A549 treated with AZD2906 at 1 μM for 4 hours (cell line): Measurements from ENCODE around the gene COMT. TPM values are rescaled to one million over a fixed set of nuclear protein-coding genes. Genes with fewer than 3 reads are reported as not detected.

Experiments used
- total RNA-seq: library from RNA; stranded (reverse); fragments of 200-300 nt; extraction: Qiagen RNA extraction; gene quantifications from 5 replicates; pipeline ENCODE4 v1.2.3, GENCODE V29; 2022

The COMT gene
- 126 to 165 TPM (median 163 TPM) in 5 replicates for total RNA-seq

DNA sequence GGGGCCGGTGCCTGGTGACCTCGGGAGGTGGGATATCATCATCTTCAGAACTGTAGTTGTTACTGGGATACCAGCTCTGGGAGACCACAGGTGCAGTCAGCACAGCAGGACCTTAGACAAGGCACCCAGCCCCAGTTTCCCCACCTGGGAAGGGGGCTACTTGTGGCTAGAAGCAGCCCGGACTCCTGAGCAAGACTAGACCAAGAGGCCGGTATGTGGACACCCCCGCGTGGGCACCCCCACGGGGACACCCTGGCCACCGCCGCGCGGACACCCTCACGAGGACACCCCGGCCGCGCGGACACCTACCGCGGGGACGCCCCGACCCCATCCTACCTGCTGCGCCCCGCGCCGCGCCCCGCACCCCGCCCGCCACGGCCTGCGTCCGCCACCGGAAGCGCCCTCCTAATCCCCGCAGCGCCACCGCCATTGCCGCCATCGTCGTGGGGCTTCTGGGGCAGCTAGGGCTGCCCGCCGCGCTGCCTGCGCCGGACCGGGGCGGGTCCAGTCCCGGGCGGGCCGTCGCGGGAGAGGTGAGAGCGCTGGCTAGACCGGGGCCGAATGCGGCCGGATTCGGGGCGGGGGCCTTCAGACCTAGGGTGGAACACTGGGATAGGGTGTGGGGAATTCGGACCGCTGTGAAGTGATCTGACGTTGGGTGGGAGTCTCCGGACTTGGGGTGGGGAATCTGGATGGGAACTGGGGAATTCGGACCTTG, at the start of gene COMT, which contains the start of gene TXNRD2:
TSS of gene COMT (plus strand) at position 408 of the 718 bp plus-strand sequence. CDS start 20,755 bp downstream, outside the sequence.
TSS of gene TXNRD2 (minus strand) at position 454 of the 718 bp plus-strand sequence. CDS start at position 439, 15 bp downstream.

GRCh38 chr22:20016734-20017621, 75.4 kb downstream of the COMT start, which contains the start of gene ARVCF:
Gene ARVCF, minus strand, starts transcription at chr22:20016823. Its CDS starts 26,029 bp downstream, at chr22:19990794.

Other genes starting within 250 kb of the COMT start
- 7.4 to 11.5 TPM (median 10.3 TPM) in 5 replicates for gene SEPTIN5, start 227.3 kb upstream of the COMT start, total RNA-seq
- gene GP1BB, start 218.2 kb upstream of the COMT start, total RNA-seq: 0.75 to 2.7 TPM (median 2.1 TPM) in 5 replicates
- 2.6 to 4.9 TPM (median 4.4 TPM) in 5 replicates for gene TBX1, start 181.0 kb upstream of the COMT start, total RNA-seq
- 14.5 to 19.7 TPM (median 18.7 TPM) in 5 replicates for gene GNB1L, start 86.9 kb upstream of the COMT start, total RNA-seq
- gene RTL10, start 86.9 kb upstream of the COMT start, total RNA-seq: 6.9 to 11.3 TPM (median 8.6 TPM) in 5 replicates
- 32.4 to 45.1 TPM (median 38.1 TPM) in 5 replicates for gene TXNRD2, start within 50 bp of the COMT start, total RNA-seq
- gene ARVCF, start 75.1 kb downstream of the COMT start, total RNA-seq: 2.0 to 3.1 TPM (median 2.6 TPM) in 5 replicates
- gene TANGO2, start 79.3 kb downstream of the COMT start, total RNA-seq: 12.5 to 13.6 TPM (median 12.9 TPM) in 5 replicates
- 17.8 to 22.1 TPM (median 19.6 TPM) in 5 replicates for gene DGCR8, start 138.5 kb downstream of the COMT start, total RNA-seq
- 237 to 298 TPM (median 288 TPM) in 5 replicates for gene RANBP1, start 174.3 kb downstream of the COMT start, total RNA-seq
- gene TRMT2A, start 175.5 kb downstream of the COMT start, total RNA-seq: 18.6 to 29.0 TPM (median 23.4 TPM) in 5 replicates
- gene ZDHHC8, start 190.0 kb downstream of the COMT start, total RNA-seq: 22.4 to 43.4 TPM (median 34.8 TPM) in 5 replicates
- not detected in 5 replicates for gene CCDC188, start 209.3 kb downstream of the COMT start, total RNA-seq